Measurements from ENCODE around the gene KLF15.

KLF15 gene

DNA sequence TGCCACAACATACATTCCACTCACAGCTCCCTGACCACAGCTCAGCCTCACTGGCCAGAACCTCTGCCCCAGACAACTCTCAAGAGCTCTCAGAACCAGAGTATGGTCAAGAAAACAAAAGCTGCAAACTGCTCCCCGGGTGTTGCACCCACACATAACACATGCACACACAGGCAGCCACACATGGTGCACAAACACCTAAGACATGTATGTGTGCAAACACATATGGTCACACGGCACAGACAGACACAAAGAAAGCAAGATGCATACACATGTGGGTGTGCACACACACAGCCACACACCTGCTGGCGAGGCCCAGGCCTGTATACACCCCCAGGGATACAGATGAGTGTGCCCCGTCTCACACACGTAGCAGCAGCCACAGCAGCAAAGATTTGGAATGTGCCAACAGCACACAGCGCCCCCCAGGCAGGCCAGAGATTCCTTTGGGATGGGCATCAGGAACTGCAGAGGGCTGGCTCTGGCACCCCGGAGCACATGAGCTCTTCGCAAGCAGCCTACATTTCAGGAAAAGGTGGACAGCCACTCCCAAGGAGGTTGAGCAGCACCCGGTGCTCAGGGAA lies 6.6 kb downstream of the KLF15 start:
- TF ChIP-seq GATA2 (IDR thresholded peaks at IDR 0.05; ENCODE audit: low read depth, low read length) (no peak), GATA3 (IDR thresholded peaks at IDR 0.05; ENCODE audit: low read depth, low read length) (no peak)

DNA sequence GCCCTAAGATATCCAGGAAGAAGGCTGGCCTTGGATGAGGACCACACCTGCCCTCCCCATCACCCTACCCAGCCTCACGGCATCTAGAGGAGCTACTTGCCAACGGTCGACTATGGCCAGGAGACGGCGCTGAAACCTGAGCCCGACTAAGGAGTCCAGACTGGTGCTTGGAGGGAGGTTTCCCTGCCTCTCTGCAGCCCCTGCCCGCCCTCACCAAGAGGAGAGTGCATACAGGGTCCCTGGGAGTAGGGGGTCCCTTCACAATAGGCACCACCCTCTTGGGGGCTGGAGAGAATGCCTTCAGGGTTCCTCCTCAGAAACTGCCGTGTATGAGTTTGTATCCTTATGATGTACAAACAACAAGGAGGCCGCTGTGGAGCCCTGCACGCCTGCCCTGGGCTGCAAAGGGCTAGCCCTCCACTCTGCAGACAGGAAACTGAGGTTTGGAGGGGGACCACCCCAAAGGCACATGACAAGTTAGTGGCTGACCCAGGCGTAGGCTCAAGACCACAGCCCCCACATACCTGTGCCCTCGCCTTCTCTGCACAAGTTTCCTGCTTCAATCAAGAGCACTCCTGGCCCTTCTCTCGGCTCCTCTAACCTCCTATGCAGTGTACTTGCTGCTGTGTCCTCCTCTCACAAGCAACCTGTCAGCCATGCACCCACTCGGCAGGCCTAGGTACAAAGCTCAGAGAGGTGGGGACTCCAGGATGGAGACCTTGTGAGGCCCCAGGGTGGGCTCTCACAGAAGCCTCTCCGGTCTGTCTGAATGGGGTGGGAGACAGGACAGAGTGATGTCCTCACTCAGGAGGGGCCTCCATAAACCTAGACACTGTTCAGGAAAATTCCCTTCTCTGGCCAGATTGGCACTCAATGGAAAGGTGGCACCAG lies 7.4 kb downstream of the KLF15 start:
- TF ChIP-seq GATA3 (IDR thresholded peaks at IDR 0.05; ENCODE audit: low read depth, low read length) (no peak), GATA2 (IDR thresholded peaks at IDR 0.05; ENCODE audit: low read depth, low read length) (no peak)

DNA sequence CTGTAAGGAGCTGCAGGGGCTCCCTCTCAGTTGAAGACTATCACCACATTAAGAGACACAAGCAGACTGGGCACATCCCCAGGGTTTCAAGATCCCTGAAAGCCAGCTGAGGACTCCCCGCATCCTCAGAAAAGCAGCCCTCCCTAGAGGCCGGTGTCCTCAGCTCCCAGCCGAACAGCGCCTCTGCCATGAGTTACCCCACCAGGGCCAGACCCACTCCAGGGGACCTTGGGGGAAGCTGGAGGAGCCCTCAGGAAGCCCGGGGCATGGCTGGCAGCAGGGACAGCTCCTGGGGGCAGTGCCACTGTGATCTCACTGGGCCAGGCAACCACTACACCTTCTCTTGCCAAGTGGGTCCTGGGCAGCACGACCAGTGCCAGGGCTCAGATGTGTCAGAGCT lies 8.1 kb downstream of the KLF15 start:
- TF ChIP-seq GATA2 (IDR thresholded peaks at IDR 0.05; ENCODE audit: low read depth, low read length) (no peak), GATA3 (IDR thresholded peaks at IDR 0.05; ENCODE audit: low read depth, low read length) (no peak)

DNA sequence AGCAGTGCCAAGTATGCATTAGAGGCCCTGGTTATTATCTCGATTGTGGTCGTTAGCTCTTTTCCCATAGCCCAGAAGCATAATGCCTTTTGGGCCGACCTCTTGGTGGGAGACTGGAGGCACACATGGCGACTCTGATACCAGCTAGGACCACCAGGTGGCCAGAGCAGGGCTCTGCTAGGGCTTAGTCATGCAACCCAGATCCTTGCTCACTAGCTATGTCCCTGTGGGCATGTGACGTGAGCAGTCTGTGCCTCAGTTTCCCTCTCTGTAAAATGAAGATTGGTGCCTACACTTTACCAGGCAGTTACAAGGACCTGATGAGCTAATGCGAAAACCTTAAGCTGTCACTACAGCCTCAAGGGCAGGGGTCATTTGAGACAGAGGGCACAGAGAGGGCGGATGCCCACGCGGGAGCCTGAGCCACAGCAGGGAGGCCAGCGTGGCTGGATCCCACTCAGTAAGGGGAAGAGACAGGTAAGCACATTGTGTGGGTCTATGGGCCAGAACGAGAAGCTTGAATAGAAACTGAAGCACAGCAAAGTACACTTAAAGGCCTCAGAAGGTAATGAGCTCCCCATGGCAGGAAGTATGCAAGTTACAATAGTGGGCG lies 8.8 kb downstream of the KLF15 start:
- TF ChIP-seq GATA3 (IDR thresholded peaks at IDR 0.05; ENCODE audit: low read depth, low read length) (no peak), GATA2 (IDR thresholded peaks at IDR 0.05; ENCODE audit: low read depth, low read length) (no peak)

DNA sequence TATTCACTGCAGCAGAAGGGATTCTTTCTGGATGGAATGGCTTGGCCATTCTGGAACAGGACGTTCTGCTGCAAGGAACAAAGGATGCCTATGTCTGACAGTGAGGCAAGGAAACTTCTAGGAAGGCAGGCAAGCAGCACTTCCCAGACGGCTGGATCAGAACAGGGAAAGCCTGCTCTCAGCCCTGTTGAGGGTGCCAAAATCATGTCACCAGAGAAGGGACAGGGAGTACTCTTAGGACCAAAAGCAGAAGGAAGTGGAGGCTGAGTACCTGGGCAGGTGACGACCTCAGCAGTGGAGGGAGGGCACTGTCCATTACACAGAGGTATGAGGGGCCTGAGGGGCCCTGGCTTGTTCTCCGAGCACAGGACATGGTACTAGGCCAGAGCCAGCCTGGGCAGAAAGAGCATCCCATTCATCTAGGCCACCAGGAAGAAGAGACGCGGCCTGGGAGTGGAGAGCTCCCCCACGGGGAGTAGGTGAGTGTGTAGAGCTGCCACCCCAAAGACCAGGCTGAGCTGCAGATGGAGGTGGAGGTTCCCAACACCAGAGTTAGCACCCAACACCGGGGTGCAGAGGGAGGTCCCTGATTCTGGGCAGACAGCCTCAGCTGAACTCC lies 9.6 kb downstream of the KLF15 start:
- TF ChIP-seq GATA2 (IDR thresholded peaks at IDR 0.05; ENCODE audit: low read depth, low read length) (no peak), GATA3 (IDR thresholded peaks at IDR 0.05; ENCODE audit: low read depth, low read length) (no peak)

DNA sequence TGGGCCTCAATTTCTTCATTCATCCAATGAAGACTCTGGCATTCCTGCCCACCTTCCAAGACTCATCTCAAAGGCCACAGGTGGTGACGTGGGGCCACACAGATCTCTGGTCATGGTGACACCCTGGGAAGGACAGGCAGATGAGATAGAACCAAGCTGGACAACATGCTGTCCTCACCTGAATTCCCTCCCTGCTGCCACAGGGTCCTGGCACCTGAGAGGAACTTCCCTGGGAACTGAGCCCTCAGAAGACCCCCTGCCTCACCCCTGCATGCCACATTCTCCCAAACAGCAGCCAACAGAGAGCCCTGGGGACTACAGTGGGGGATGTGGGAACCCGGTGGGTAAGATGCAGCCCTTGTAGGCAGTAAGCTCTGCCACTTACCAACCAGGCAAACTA lies 10.7 kb downstream of the KLF15 start:
- no peak for TF ChIP-seq GATA3 (IDR thresholded peaks at IDR 0.05; ENCODE audit: low read depth, low read length)
- TF ChIP-seq GATA2 (IDR thresholded peaks at IDR 0.05; ENCODE audit: low read depth, low read length): no peak

DNA sequence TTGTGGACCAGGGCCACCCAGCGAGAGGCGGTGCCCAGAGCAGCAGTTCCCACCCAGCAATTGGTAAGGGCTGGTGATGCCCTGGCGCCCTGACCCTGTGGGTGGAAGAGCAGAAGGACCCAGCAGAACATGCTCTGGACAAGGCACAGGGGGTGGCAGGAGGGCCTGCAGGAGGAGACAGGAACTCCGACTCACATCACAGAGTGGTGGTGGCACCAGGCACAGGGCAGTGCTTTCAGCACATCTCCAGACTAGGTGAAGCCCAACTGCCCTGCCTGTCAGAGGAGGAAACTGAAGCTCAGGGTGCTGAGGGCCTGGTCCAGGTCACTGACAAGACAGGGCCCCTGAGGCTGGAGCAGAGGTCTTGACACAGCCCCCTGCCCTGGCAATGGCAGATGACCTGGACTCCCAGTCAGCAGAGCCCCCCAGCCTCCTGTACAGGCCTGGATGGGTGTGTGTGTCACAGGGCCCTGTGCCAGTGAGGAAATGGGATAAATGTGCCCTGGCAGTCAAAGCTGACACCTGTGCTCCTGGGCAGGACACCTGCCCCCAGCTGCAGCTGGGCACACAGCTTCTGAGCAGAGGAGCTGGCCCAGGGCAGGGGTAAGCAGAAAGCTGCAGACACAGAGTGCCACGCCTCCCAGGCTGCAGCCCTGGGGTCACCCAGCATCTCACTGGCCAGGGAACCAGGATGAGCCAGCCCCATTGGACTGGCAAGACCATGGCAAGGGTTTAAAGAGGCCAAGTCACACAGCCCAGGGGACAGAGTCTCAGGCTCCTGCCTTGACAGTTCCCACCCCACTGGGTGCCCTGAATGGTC lies 11.4 kb downstream of the KLF15 start:
- no peak for TF ChIP-seq GATA2 (IDR thresholded peaks at IDR 0.05; ENCODE audit: low read depth, low read length)
- TF ChIP-seq GATA3 (IDR thresholded peaks at IDR 0.05; ENCODE audit: low read depth, low read length): no peak

DNA sequence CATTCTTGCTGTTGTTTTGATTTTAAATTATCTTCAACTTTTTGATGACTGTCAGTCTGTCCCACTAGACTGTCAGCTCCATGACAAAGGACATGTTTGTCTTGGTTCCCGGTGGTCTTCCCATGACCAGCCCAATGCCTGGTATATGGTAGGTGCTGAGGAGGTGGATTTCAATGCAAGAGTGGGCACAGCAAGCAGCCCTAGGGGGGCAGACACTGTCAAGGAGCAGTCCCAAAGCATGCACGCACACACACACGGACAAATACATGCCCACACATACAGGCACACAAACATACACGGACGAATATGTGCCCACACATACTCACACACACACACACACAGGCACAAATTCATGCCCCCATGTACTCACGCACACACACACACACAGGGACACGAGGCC lies 12.0 kb downstream of the KLF15 start:
- no peak for TF ChIP-seq GATA3 (IDR thresholded peaks at IDR 0.05; ENCODE audit: low read depth, low read length)

DNA sequence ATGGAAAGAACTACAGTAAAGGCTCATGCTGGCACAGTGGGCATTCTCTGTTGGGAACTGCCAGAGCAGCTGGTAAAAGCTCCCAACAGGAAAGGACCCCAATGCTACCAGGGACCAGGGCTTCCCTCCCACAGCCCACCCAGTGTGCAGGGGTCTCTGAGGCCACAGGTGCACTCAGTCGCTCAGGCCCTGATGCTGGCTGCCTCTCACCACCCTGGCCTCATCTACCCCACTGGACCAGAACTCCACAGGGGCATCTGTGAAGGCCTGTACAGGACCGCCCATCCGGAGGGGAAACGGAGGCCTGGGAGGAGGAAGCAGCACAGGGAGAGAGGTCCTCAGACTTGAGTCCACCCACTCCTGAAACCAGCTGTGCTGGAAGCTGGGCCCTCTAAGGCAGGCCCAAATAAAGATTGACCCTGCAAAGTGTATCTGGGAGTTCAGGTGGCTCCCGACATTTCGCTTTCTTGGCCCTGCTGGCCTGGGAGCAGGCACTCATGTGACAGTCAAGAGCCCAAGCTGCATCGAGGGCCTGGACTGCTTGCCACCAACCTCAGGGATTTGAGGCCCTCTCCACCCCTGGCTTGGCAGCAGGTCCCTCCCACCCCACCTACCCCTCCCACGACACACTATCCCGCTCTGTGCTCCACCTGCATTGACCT lies 12.7 kb downstream of the KLF15 start:
- TF ChIP-seq GATA3 (IDR thresholded peaks at IDR 0.05; ENCODE audit: low read depth, low read length) (no peak), GATA2 (IDR thresholded peaks at IDR 0.05; ENCODE audit: low read depth, low read length) (no peak)

DNA sequence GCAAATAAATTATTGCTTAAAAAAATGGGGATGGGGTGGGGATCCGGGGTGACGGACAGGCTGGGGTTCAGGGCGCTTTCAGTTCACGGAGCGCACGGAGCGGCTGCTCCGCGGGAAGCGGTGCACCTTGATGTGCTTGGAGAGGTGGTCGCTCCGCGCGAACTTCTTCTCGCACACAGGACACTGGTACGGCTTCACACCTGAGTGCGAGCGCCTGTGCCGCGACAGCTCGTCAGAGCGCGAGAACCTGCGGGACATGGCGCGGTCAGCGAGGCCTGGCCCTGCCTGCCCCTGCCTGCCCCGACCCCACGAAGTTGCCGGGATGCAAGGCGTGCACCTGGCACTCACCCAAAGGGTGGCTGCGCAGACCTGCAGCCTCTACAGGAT lies 13.6 kb downstream of the KLF15 start:
- TF ChIP-seq GATA3 (IDR thresholded peaks at IDR 0.05; ENCODE audit: low read depth, low read length): no peak
- TF ChIP-seq GATA2 (IDR thresholded peaks at IDR 0.05; ENCODE audit: low read depth, low read length): no peak

DNA sequence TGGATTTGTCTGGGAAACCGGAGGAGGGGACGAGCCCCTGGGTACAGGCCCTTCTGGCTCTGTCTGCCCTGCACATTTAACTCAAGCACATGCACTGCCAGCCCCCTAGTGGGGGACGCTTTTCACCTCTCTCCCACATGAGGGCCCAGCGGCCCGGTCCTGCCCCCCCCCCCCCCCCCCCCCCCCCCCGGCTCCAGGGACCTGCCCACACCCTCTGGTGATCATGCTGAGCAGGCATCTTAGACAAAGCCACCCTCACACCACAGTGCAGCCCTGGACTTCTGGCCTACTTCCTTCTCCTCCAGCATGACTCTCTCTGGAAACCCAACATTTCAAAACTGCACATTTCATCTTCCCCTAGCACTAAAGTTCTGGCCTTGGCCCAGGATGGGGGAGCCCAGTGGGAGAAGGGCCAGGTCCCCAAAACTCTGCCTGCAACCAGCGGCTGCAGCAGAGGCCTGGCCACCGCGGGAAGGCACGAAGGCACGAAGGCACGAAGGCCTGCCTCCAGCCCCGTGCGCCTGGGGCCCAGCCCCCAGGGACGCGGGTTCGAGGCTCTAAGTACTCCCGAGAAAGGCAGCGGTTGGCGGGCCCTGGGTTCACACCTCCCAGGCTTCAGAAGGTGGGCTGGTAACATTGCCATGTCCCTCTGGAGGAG lies 14.1 kb downstream of the KLF15 start:
- TF ChIP-seq GATA2 (IDR thresholded peaks at IDR 0.05; ENCODE audit: low read depth, low read length) (no peak), GATA3 (IDR thresholded peaks at IDR 0.05; ENCODE audit: low read depth, low read length) (no peak)

DNA sequence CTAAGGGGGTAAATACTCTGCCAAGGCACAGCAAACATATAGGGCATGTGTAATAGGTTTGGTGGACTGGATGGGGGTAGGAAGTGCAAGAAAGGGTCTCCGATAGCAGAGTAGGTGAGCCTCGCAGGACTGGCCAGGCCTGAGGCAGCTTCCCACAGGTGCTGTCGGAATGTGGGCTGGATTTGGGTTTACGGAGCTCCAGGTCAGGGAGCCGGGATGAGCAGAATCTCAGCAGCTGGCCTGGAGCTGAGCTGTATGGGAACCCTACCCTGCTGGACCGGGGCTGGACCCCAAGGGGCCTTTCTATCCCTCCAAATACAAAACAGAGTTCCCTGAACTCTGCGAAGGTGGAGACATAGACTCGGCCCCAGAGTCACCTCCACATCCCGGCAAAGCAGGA lies 15.0 kb downstream of the KLF15 start:
- TF ChIP-seq GATA2 (IDR thresholded peaks at IDR 0.05; ENCODE audit: low read depth, low read length) (no peak), GATA3 (IDR thresholded peaks at IDR 0.05; ENCODE audit: low read depth, low read length) (no peak)

DNA sequence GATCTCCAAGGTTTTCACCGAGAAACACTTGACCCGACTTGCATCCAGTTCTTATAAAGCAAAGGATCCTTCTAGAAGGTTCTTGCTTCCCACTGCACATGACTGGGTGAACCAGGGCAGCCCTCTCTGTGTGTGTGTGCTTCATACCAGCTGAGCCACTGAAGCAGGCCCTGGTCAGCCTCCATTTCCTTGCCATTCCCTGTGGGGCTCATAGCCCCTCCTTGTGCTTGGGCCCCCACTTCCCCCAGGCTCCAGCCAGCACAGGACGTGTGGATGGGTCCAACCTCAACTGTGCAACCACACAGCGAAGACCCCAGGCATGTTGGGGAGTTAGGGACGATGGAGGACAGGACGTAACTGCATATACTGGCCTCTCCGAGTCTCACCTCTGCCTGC lies 15.5 kb downstream of the KLF15 start:
- TF ChIP-seq GATA3 (IDR thresholded peaks at IDR 0.05; ENCODE audit: low read depth, low read length): no peak
